SK-N-MC (cell line): ENCODE data around the gene ARHGEF17.

Experiments
- EZH2 ChIP-seq: fragments of 200-600 bp; sonication (generic); IDR thresholded peaks from one replicate; pipeline ENCODE4 v1.6.1; 2017; ENCODE audit warnings: antibody characterized with exemption
- POLR2AphosphoS5 ChIP-seq: IDR thresholded peaks from 2 replicates; pipeline ENCODE4 v1.6.1; 2012; ENCODE audit warnings: mild to moderate bottlenecking, low read depth, low read length, borderline replicate concordance

DNA sequence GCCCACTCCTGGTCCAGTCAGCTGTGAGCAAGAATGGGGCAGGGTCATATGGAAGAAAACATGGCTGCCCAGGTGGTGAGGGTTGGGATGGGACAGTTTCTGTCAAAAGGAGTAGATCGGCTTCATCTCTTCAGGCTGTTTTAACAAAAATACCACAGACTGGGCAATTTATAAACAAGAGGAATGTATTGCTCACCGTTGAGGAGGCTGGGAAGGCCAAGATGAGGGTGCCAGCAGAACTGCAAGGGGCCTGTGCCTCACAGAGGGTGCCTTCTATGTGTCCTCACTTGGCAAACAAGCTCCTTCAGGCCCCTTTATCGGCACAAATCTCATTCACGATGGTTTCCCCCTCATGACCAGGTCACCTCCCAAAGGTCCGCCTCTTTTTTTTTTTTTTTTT, 50.0 kb downstream of the ARHGEF17 start:
- TF ChIP-seq POLR2AphosphoS5 (no peak), EZH2 (no peak)
